ENCODE data around the gene PTCSC3. TPM values are rescaled to one million over a fixed set of nuclear protein-coding genes. Genes with fewer than 3 reads are reported as not detected.

The PTCSC3 gene
- total and polyA plus RNA-seq, 2 of the 13 experiments (the other 11 are each of a cell fraction or from before 2014, with no cell fraction given): not detected

- POLR2A ChIA-PET: no interaction called here
- no peak overlapping the region for H3K27ac ChIP-seq (ENCODE audit: extremely low read length, insufficient read depth, low read length)
- no peaks in the 10 kb centered on the region for H3K9me3 ChIP-seq (ENCODE audit: low read length)
- no peak for ATAC-seq
- in situ Hi-C loops (cut with HindIII; ENCODE audit: extremely low pct_ligation_motif_present, low pct_unique_long_range_greater_than_20kb): no loop called here
- DNase-seq (ENCODE audit: low spot score): no peak
- no peak overlapping the region for H2AFZ ChIP-seq (ENCODE audit: low read length)
- BruUV-seq (replicated peaks): no TSS peak
- H3K27me3 ChIP-seq (ENCODE audit: control insufficient read depth in 1 of 2, insufficient read depth in 2 of 2, low read length in 2 of 2): peaks cover 0 to 19% of the 10 kb centered on the region in 2 experiments; a peak in 3 of 5 replicates
- CTCF ChIA-PET (ENCODE audit: low intra/inter-chr PET ratio, low total read pairs): no interaction called here
- TF ChIP-seq IRF2 (CRISPR knock-in tag; IDR thresholded peaks at IDR 0.05) (no peak), CBX1 (IDR thresholded peaks at IDR 0.05; ENCODE audit: low read depth) (no peak)
- no peak for FAIRE-seq
- no peak overlapping the region for H3K4me3 ChIP-seq (replicated peaks in 1 of 3; ENCODE audit: insufficient read depth in 1 of 3, low read depth in 2 of 3, low read length in 3 of 3)
- intact Hi-C loops (cut with micrococcal nuclease; ENCODE audit: unreplicated experiment): no loop called here
- no peaks in the 10 kb centered on the region for H3K79me2 ChIP-seq (ENCODE audit: insufficient read depth, low read length)
- no peak overlapping the region for H3K9ac ChIP-seq (ENCODE audit: insufficient read depth, low read depth, low read length)
- no peak overlapping the region for H3K4me2 ChIP-seq (ENCODE audit: low read depth, low read length)
- H3K36me3 ChIP-seq (replicated peaks in 1 of 2; ENCODE audit: control insufficient read depth in 1 of 2, insufficient read depth in 2 of 2, low read length in 2 of 2): no peaks in the 10 kb centered on the region
- H3K4me1 ChIP-seq (ENCODE audit: insufficient read depth, low read length): no peaks in the 10 kb centered on the region
- WGBS (ENCODE audit: low lambda C conversion rate): 2% methylated on average over 3 of the region's 3 CpGs
- no peaks in the 10 kb centered on the region for H4K20me1 ChIP-seq (ENCODE audit: insufficient read depth, low read length)
These were observed 4.9 kb downstream of the PTCSC3 start for GRCh38 chr14:36171607-36172006.

- FAIRE-seq: no peak
- Histone ChIP-seq H3K27me3 (ENCODE audit: control insufficient read depth in 1 of 2, insufficient read depth in 2 of 2, low read length in 2 of 2) (peaks cover 0 to 31% of the 10 kb centered on the region in 2 experiments; a peak in 3 of 5 replicates), H3K27ac (ENCODE audit: extremely low read length, insufficient read depth, low read length) (no peak overlapping the region), H3K4me2 (ENCODE audit: low read depth, low read length) (no peak overlapping the region), H3K36me3 (replicated peaks in 1 of 2; ENCODE audit: control insufficient read depth in 1 of 2, insufficient read depth in 2 of 2, low read length in 2 of 2) (no peaks in the 10 kb centered on the region), H2AFZ (ENCODE audit: low read length) (no peak overlapping the region), H3K9me3 (ENCODE audit: low read length) (no peaks in the 10 kb centered on the region), H3K9ac (ENCODE audit: insufficient read depth, low read depth, low read length) (no peak overlapping the region), H3K79me2 (ENCODE audit: insufficient read depth, low read length) (no peaks in the 10 kb centered on the region), H4K20me1 (ENCODE audit: insufficient read depth, low read length) (no peaks in the 10 kb centered on the region), H3K4me1 (ENCODE audit: insufficient read depth, low read length) (no peaks in the 10 kb centered on the region), H3K4me3 (replicated peaks in 1 of 3; ENCODE audit: insufficient read depth in 1 of 3, low read depth in 2 of 3, low read length in 3 of 3) (no peak overlapping the region)
- 11% methylated on average over 5 of the region's 5 CpGs for WGBS (ENCODE audit: low lambda C conversion rate)
- intact Hi-C loops (cut with micrococcal nuclease; ENCODE audit: unreplicated experiment) (no loop called here), in situ Hi-C loops (cut with HindIII; ENCODE audit: extremely low pct_ligation_motif_present, low pct_unique_long_range_greater_than_20kb) (no loop called here)
- ChIA-PET POLR2A (no interaction called here), CTCF (ENCODE audit: low intra/inter-chr PET ratio, low total read pairs) (no interaction called here)
- TF ChIP-seq AFF4 (CRISPR knock-in tag; IDR thresholded peaks at IDR 0.05): no peak
- no peak for TF ChIP-seq POLR2A (IDR thresholded peaks at IDR 0.05; ENCODE audit: insufficient read depth in 1 of 2, low read depth in 2 of 2, low read length in 2 of 2)
- TF ChIP-seq TCF12 (IDR thresholded peaks at IDR 0.05): no peak
- TF ChIP-seq TCF12 (CRISPR knock-in tag; IDR thresholded peaks at IDR 0.05): no peak
- no peak for TF ChIP-seq HOMEZ (CRISPR knock-in tag; IDR thresholded peaks at IDR 0.05; ENCODE audit: low read depth)
- no peak for TF ChIP-seq ZNF782 (CRISPR knock-in tag; IDR thresholded peaks at IDR 0.05; ENCODE audit: borderline replicate concordance)
- TF ChIP-seq NR2F2 (IDR thresholded peaks at IDR 0.05; ENCODE audit: borderline replicate concordance, low read depth): no peak
- TF ChIP-seq NFIB (CRISPR knock-in tag; IDR thresholded peaks at IDR 0.05; ENCODE audit: borderline replicate concordance): no peak
- TF ChIP-seq ZNF597 (CRISPR knock-in tag; IDR thresholded peaks at IDR 0.05): no peak
- TF ChIP-seq ZNF576 (CRISPR knock-in tag; IDR thresholded peaks at IDR 0.05): no peak
- no peak for TF ChIP-seq TBP (CRISPR knock-in tag; IDR thresholded peaks at IDR 0.05)
- no peak for ATAC-seq
- DNase-seq (ENCODE audit: low spot score): no peak
- BruUV-seq (replicated peaks): no TSS peak
These were observed 9.1 kb downstream of the PTCSC3 start for GRCh38 chr14:36167431-36167830.

All from HepG2 (cell line).